Adipocyte (in vitro differentiated cells): ENCODE measurements around the gene COPZ1.

Source experiments
- DNase-seq: peaks from one replicate; pipeline ENCODE4 v3.0.0-alpha.2; 2015; ENCODE audit warnings: low read depth
- H3K27me3 ChIP-seq: replicated peaks from 2 replicates; pipeline ENCODE4 v1.7.0; 2013; ENCODE audit warnings: mild to moderate bottlenecking, low read length, moderate library complexity; ENCODE audit not compliant: control insufficient read depth, insufficient read depth
- H3K36me3 ChIP-seq: 2 replicates; pipeline ENCODE4 v1.7.0; 2013; ENCODE audit warnings: low read length, mild to moderate bottlenecking, moderate library complexity; ENCODE audit not compliant: control insufficient read depth, insufficient read depth, severe bottlenecking
- H3K4me1 ChIP-seq: 2 replicates; pipeline ENCODE4 v1.7.0; 2013; ENCODE audit warnings: mild to moderate bottlenecking, low read length, moderate library complexity; ENCODE audit not compliant: control insufficient read depth, insufficient read depth
- H3K4me3 ChIP-seq: 2 replicates; pipeline ENCODE4 v1.7.0; 2013; ENCODE audit warnings: mild to moderate bottlenecking, low read length, moderate library complexity
- H3K9ac ChIP-seq: 2 replicates; pipeline ENCODE4 v1.7.0; 2013; ENCODE audit warnings: mild to moderate bottlenecking, low read length, moderate library complexity
- H3K9me3 ChIP-seq: 2 replicates; pipeline ENCODE4 v1.7.0; 2013; ENCODE audit warnings: mild to moderate bottlenecking, low read length, moderate library complexity; ENCODE audit not compliant: control insufficient read depth

The COPZ1 gene

GRCh38 chr12:54388237-54389133 lies 63.6 kb downstream of the COPZ1 start:
- H3K9me3 ChIP-seq = no peaks in the 10 kb centered on the region
- no peak overlapping the region for H3K4me3 ChIP-seq
- H3K36me3 ChIP-seq = no peaks in the 10 kb centered on the region
- H3K9ac ChIP-seq = no peak overlapping the region
- H3K27me3 ChIP-seq = no peaks in the 10 kb centered on the region
- H3K4me1 ChIP-seq = peaks cover 23% of the 10 kb centered on the region
- DNase-seq = no peak

DNA sequence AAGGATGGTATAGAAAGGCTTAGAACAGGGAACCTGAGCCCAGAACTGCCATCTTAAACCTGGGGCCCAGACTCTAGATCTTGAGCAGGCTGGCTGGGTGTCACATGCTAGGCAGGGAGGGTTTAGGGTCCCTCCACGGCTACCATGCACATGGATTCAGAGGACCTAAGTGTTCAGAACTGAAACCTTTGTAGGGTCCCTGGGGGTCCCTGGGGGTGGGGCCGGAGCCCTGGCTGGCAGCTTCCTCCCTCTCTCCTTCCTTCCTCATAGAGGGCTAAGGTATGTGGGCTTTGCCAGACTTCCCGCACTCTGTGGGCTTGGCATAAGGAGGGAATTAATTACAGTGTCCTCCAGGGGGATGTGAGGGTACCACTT lies 64.2 kb downstream of the COPZ1 start:
- no peak overlapping the region for H3K4me3 ChIP-seq
- peaks cover 5% of the 10 kb centered on the region for H3K36me3 ChIP-seq
- no peak overlapping the region for H3K9ac ChIP-seq
- H3K9me3 ChIP-seq = no peaks in the 10 kb centered on the region
- peaks cover 23% of the 10 kb centered on the region for H3K4me1 ChIP-seq
- no peaks in the 10 kb centered on the region for H3K27me3 ChIP-seq
- DNase-seq = no peak

- peaks cover 10% of the 10 kb centered on the region for H3K36me3 ChIP-seq
- H3K27me3 ChIP-seq = no peaks in the 10 kb centered on the region
- H3K4me3 ChIP-seq = no peak overlapping the region
- no peak for DNase-seq
- no peak overlapping the region for H3K9ac ChIP-seq
- no peaks in the 10 kb centered on the region for H3K9me3 ChIP-seq
- peaks cover 22% of the 10 kb centered on the region for H3K4me1 ChIP-seq
Observed at GRCh38 chr12:54389607-54390175, 64.8 kb downstream of the COPZ1 start.

- Histone ChIP-seq H3K4me1 (peaks cover 22% of the 10 kb centered on the region), H3K4me3 (no peak overlapping the region), H3K27me3 (no peaks in the 10 kb centered on the region), H3K9ac (no peak overlapping the region), H3K9me3 (no peaks in the 10 kb centered on the region), H3K36me3 (peaks cover 15% of the 10 kb centered on the region)
- DNase-seq = no peak
Observed at GRCh38 chr12:54390176-54390667, 65.3 kb downstream of the COPZ1 start.

DNA sequence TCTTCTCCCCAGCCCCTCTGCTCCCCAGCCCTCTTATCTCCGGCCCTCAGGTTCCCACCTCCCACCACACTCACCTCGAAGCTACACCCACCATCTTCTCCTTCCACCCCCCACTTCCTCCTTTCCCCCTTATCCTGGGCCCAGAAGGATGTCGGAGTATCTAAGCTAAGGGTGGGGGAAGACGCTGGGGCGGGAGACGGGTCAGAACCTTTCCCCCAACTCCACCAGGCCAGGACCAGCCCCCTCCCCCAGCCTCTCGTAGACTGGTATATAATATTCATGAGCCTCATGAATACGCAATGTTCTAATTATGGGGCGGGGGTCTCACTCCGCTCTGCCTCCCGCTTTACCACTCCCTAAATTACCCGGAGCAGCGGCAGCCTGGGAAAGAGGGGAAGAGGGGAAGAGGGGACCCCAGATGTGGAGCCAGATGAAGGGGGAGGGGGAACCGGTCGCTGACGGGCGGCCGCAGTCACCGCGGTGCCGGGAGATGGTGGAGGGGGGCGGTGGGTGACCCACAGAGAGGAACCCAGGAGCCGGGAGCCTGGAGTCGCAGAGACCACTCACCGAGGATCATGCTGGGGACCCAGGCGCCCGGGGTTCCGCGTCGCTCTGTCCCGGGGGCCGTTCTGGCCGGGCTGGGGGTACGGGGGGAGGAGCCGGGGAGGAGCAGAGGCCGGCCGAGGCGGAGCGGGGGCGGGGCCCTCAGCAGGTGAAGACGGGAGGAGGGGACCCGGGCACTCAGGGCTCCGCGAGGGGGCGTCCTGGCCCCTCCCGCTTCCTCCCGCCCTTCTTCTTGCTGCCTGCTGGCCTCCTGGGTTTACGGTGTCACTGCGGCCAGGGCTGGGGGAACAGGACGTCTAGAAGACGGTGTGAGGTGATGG lies 66.0 kb downstream of the COPZ1 start:
- H3K4me1 ChIP-seq = peaks cover 15% of the 10 kb centered on the region

GRCh38 chr12:54392485-54393206 lies 67.7 kb downstream of the COPZ1 start:
- H3K36me3 ChIP-seq = peaks cover 38% of the 10 kb centered on the region
- peaks cover 7% of the 10 kb centered on the region for H3K4me1 ChIP-seq
- no peak overlapping the region for H3K4me3 ChIP-seq
- no peaks in the 10 kb centered on the region for H3K9me3 ChIP-seq
- no peak overlapping the region for H3K9ac ChIP-seq
- H3K27me3 ChIP-seq = no peaks in the 10 kb centered on the region
- no peak for DNase-seq

More for the DNA sequence above, 66.0 kb downstream of the COPZ1 start:
- Histone ChIP-seq H3K9me3 (no peaks in the 10 kb centered on the region), H3K27me3 (no peaks in the 10 kb centered on the region), H3K9ac (no peak overlapping the region), H3K4me3 (no peak overlapping the region), H3K36me3 (peaks cover 20% of the 10 kb centered on the region)
- no peak for DNase-seq

- H3K27me3 ChIP-seq = no peaks in the 10 kb centered on the region
- no peak overlapping the region for H3K4me3 ChIP-seq
- H3K9me3 ChIP-seq = no peaks in the 10 kb centered on the region
- H3K9ac ChIP-seq = no peak overlapping the region
- H3K4me1 ChIP-seq = peaks cover 7% of the 10 kb centered on the region
- peaks cover 43% of the 10 kb centered on the region for H3K36me3 ChIP-seq
- no peak for DNase-seq
Observed at GRCh38 chr12:54393207-54393609, 68.3 kb downstream of the COPZ1 start.

DNA sequence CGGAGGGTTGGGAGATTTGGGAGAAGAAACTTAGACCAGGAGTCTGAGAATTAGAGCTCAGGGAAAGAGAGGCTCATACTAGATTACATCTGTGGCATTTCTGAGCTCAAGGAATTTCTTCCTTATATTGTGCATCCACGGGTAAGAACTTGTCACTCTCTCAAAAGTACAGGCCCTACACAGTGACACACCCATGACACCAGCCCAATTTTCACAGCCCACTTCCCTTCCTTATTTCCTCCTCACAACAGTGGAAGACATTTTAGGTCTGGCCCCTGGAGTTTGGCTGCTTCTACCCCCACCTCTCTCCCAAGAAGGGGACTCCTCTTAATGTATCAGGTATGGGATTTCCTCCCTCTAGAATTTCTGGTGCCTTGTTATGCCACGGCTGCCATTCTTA lies 68.8 kb downstream of the COPZ1 start:
- Histone ChIP-seq H3K4me1 (peaks cover 7% of the 10 kb centered on the region), H3K9ac (no peak overlapping the region), H3K27me3 (no peaks in the 10 kb centered on the region), H3K4me3 (no peak overlapping the region), H3K9me3 (no peaks in the 10 kb centered on the region), H3K36me3 (peaks cover 48% of the 10 kb centered on the region)
- DNase-seq = no peak

DNA sequence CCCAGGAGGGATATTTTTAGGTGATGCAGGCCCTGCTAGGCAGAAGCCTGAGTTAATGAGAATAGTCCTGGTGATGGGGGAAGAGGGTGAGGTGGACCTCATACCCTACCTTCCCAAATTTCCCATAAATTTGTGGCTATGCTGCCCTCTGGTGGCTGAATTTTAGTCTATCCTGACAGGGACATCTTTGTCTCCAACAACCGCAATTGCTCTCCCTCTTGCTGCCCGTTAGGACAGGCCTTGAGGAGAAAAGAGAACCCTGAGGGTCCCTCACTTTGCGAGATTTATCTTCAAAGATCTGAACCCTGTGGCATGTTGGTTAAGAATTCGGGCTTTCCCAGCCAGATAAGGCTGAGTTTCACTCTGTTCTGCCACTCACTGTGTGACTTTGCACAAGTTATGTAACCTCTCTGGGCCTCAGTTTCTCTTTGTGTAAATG lies 69.4 kb downstream of the COPZ1 start:
- Histone ChIP-seq H3K4me1 (peaks cover 7% of the 10 kb centered on the region), H3K36me3 (peaks cover 54% of the 10 kb centered on the region), H3K9me3 (no peaks in the 10 kb centered on the region), H3K27me3 (no peaks in the 10 kb centered on the region), H3K4me3 (no peak overlapping the region), H3K9ac (no peak overlapping the region)
- peak; percentile 88 for DNase-seq

GRCh38 chr12:54394986-54395385 lies 70.1 kb downstream of the COPZ1 start:
- no peaks in the 10 kb centered on the region for H3K9me3 ChIP-seq
- no peak for DNase-seq
- H3K36me3 ChIP-seq = peaks cover 61% of the 10 kb centered on the region
- H3K27me3 ChIP-seq = no peaks in the 10 kb centered on the region
- peaks cover 7% of the 10 kb centered on the region for H3K4me1 ChIP-seq
- H3K4me3 ChIP-seq = no peak overlapping the region
- H3K9ac ChIP-seq = no peak overlapping the region
